ENCODE results near the gene GLYATL3.
"Not testable (repeated sequence)": the region's sequence is repeated elsewhere in the genome, so short reads cannot be mapped to it uniquely, and the experiment has no call there.

Gene GLYATL3

GRCh38 chr6:49499623-49500022 is at the start of gene GLYATL3:
Gene GLYATL3, plus strand, starts transcription at chr6:49499923. Its CDS starts 12,068 bp downstream, at chr6:49511991.
- DNase-seq = no peak

- no peak for DNase-seq
These were observed 46.5 kb upstream of the GLYATL3 start for GRCh38 chr6:49453221-49453620.

- DNase-seq = no peak
These were observed 44.7 kb upstream of the GLYATL3 start for GRCh38 chr6:49454787-49455709.

- no peak for DNase-seq
These were observed 42.0 kb upstream of the GLYATL3 start for GRCh38 chr6:49457771-49458170.

DNA sequence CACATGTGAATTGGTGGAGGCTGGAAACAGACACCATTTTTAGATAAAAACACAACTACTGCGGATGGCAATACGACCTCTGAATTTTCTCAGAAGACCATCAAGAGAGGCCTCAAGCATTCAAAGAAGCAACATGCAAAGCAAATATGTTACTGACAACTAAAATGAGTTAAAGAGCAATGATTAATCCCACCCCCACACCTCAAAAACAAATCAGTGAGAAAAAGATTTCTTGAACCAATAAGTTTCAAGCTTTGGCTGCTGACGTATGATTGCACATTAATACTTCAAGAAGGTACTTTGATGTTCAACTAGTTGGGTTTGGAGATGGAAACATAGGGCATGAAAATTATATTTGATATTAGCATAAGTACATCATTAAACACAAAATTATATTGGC is 37.7 kb upstream of the GLYATL3 start:
- DNase-seq = no peak

DNA sequence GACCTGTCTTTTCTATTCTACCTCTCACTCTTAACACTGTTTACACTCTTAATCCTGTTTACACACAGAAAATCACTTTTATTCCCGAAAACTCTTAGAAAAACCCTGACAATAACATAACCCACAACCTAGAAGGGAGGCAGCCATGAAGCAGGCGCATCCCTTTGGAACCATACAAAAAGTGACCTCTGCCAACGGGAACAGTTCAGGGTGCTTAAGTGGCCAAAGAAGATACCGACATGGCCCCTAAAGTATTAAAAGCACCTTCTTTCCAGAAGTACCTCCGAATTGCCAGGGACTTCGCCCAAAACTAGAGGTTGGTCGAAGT is 37.2 kb upstream of the GLYATL3 start:
- no peak for DNase-seq

GRCh38 chr6:49462927-49463611 is 36.7 kb upstream of the GLYATL3 start, which contains the start of the genes CENPQ and MMUT:
Gene CENPQ, plus strand, starts transcription at chr6:49463370. Its CDS starts 6,807 bp downstream, at chr6:49470177.
Gene MMUT, minus strand, starts transcription at chr6:49463253. Its CDS starts 3,787 bp downstream, at chr6:49459466.
- peak; percentile 76 for DNase-seq

GRCh38 chr6:49463612-49463967 is 36.1 kb upstream of the GLYATL3 start:
- DNase-seq = no peak

DNA sequence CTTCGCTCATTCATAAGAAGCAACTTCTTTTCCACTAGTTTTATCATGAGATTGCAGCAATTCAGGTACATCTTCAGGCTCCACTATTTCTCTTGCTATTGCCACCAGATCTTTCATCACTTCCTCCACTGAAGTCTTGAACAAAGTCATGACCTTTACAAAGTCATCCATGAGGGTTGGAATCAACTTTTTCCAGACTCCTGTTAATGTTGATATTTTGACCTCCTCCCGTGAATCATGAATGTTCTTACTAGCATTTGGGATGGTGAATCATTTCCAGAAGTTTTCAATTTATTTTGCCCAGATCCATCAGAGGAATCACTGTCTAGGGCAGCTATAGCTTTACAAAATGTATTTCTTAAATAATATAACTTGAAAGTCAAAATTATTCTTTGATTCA is 35.0 kb upstream of the GLYATL3 start:
- DNase-seq = no peak

DNA sequence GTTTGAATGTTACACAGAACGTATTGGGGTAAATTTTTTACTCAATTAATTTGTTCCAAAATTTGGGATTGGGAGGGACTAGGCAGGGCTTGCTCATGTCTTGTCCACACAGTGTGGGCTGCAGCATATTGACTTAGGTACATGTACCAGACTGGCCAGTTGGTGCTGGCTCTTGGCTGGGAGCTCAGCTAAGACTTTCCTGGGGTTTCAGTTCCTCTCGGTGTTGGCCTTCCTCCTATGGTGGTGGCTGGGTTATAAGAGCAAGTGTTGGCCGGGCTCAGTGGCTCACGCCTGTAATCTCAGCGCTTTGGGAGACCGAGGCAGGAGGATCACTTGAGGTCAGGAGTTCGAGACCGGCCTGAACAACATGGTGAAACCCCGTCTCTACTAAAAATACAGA is 31.7 kb upstream of the GLYATL3 start:
- no peak for DNase-seq

GRCh38 chr6:49476564-49476963 is 23.2 kb upstream of the GLYATL3 start:
- not testable (repeated sequence) for DNase-seq

DNA sequence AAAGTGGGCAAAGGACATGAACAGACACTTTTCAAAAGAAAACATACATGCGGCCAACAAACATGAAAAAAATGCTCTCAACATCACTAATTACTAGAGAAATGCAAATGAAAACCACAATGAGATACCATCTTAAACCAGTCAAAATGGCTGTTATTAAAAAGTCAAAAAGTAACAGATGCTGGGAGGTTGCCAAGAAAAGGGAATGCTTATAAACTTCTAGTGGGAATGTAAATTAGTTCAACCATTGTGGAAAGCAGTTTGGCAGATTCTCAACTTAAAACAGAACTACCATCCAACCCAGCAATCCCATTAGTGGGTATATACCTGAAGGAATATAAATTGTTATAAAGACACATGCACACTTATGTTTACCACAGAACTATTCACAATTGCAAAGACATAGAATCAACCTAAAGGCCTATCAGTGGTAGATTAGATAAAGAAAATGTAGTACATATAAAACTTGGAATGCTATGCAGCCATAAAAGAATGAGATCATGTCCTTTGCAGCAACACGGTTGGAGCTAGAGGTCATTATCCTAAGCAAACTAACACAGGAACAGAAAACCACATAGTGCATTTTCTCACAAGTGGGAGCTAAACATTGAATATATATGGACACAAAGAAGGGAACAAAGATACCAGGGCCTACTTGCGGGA is 20.3 kb upstream of the GLYATL3 start:
- no peak for DNase-seq

DNA sequence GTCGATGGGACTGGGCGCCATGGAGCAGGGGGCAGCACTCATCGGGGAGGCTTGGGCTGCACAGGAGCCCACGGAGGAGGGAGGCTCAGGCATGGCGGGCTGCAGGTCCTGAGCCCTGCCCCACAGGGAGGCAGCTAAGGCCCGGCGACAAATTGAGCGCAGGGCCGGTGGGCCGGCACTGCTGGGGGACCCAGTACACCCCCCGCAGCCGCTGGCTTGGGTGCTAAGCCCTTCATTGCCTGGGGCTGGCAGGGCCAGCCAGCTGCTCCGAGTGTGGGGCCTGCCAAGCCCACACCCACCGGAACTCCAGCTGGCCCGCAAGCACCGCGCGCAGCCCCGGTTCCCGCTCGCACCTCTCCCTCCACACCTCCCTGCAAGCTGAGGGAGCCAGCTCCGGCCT is 17.9 kb upstream of the GLYATL3 start:
- not testable (repeated sequence) for DNase-seq

GRCh38 chr6:49483380-49483779 is 16.3 kb upstream of the GLYATL3 start:
- not testable (repeated sequence) for DNase-seq

DNA sequence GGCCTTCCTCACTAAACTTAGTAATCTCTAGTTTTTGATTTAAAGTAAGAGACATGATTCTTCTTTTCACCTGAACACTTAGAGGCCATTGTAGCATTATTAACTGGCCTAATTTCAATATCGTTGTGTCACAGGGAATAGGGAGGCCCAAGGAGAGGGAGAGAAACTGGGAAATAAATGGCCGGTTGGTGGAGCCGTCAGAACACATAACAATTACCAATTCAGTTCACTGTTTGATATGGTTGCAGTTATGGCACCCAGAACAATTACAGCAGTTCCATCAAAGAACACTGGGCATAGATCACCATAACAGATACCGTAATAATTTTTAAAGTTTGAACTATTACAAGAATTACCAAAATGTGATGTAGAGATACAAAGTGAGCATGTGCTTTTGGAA is 9.1 kb upstream of the GLYATL3 start:
- DNase-seq = no peak

- no peak for DNase-seq
These were observed 2.4 kb upstream of the GLYATL3 start for GRCh38 chr6:49497304-49497703.

GRCh38 chr6:49499126-49499525 is 597 bp upstream of the GLYATL3 start:
- DNase-seq = no peak

- no peak for DNase-seq
These were observed 4.9 kb downstream of the GLYATL3 start for GRCh38 chr6:49504666-49505065.

DNA sequence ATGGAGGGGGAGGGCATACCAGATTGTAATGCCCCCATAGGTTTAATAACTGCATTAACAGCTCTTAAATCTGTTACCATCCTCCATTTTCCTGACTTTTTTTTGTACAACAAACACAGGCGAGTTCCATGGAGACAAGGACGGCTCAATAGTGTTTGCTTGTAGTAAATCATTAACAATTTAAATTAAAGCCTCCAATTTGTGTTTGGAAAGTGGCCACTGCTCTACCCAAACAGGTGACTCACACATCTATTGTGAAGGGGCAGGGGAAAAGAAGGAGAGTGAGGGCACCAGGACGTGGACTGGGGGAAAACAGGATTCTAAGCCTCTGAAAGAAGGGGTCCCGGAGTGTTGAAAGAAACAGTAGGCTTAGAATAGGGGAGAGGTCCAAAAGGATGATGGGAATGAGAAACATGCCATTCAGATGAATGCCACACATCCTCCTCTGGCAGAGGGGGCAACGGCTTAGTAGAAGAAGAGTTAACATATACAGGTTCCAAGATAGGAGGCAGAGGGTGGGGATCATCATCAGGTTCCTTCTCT is 6.9 kb downstream of the GLYATL3 start:
- no peak for DNase-seq

GRCh38 chr6:49509342-49509741 is 9.6 kb downstream of the GLYATL3 start:
- no peak for DNase-seq

DNA sequence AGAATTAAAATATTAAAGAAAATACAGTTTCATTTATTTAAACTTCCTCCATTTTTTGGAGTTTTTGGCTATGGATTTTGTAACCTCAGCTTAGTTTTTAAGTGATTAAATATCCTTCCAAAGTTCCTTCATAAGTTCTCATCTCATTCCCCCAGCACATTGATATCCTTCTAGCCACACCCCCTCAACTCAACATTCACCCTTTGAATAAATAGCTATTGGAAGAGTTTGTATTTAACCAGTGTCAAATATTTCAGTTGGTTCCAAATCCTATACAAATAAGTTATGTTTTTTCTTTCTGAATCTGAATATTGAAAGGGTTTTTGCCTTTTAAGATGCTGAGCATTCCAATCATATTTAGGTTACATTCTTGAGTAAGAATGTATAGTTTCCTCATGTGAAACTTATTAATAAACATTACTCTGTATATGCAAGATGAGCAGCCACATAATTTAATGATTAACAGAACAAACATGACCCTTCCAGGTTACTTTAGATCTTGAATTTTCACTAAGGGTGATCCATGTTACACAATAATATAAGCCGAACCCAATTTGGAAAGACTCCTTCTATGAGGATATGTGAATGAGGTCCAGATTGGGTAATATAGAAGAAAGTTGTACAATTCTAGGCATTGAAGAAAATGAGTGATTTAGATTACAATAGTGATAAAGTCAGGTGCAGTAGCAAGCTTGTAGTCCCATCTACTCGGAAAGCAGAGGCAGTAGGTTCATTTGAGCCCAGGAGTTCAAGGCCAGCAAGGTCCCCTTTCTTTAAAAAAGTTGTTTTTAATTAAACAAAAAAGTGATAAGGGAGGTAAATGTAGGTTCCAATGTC is 13.6 kb downstream of the GLYATL3 start:
- DNase-seq = no peak

Measured in NCI-H1436 treated with DMSO at 0.1 percent for 48 hours (cell line).